ENCODE data around the gene PGP. TPM values are rescaled to one million over a fixed set of nuclear protein-coding genes. Genes with fewer than 3 reads are reported as not detected.

The PGP gene
- total RNA-seq, 1 donor from 2014 or later: 19.3 TPM

- DNase-seq (ENCODE audit: low read depth, low spot score): no peak
These were observed 23.0 kb upstream of the PGP start for GRCh38 chr16:2237493-2238149.

GRCh38 chr16:2237102-2237482 is 22.5 kb upstream of the PGP start:
- DNase-seq (ENCODE audit: low read depth, low spot score): no peak

GRCh38 chr16:2236337-2237101 is 21.9 kb upstream of the PGP start, which contains the start of gene DNASE1L2:
Gene DNASE1L2 (plus strand): TSS chr16:2236444. CDS start chr16:2236817, 373 bp downstream.
- no peak for DNase-seq (ENCODE audit: low read depth, low spot score)

GRCh38 chr16:2235695-2236336 is 21.2 kb upstream of the PGP start:
- no peak for DNase-seq (ENCODE audit: low read depth, low spot score)

GRCh38 chr16:2235234-2235651 is 20.6 kb upstream of the PGP start:
- no peak for DNase-seq (ENCODE audit: low read depth, low spot score)

GRCh38 chr16:2234813-2235170 is 20.2 kb upstream of the PGP start:
- DNase-seq (ENCODE audit: low read depth, low spot score): no peak

GRCh38 chr16:2233872-2234812 is 19.5 kb upstream of the PGP start:
- no peak for DNase-seq (ENCODE audit: low read depth, low spot score)

GRCh38 chr16:2233046-2233775 is 18.6 kb upstream of the PGP start:
- DNase-seq (ENCODE audit: low read depth, low spot score): no peak

GRCh38 chr16:2232094-2232990 is 17.7 kb upstream of the PGP start:
- no peak for DNase-seq (ENCODE audit: low read depth, low spot score)

GRCh38 chr16:2231016-2231931 is 16.6 kb upstream of the PGP start:
- no peak for DNase-seq (ENCODE audit: low read depth, low spot score)

- no peak for DNase-seq (ENCODE audit: low read depth, low spot score)
These were observed 15.7 kb upstream of the PGP start for GRCh38 chr16:2230376-2230775.

GRCh38 chr16:2229632-2230250 is 15.1 kb upstream of the PGP start:
- no peak for DNase-seq (ENCODE audit: low read depth, low spot score)

GRCh38 chr16:2229091-2229490 is 14.5 kb upstream of the PGP start:
- DNase-seq (ENCODE audit: low read depth, low spot score): no peak

- no peak for DNase-seq (ENCODE audit: low read depth, low spot score)
These were observed 13.7 kb upstream of the PGP start for GRCh38 chr16:2228161-2228824.

- no peak for DNase-seq (ENCODE audit: low read depth, low spot score)
These were observed 12.3 kb upstream of the PGP start for GRCh38 chr16:2226918-2227317.

- no peak for DNase-seq (ENCODE audit: low read depth, low spot score)
These were observed 11.7 kb upstream of the PGP start for GRCh38 chr16:2226245-2226793.

GRCh38 chr16:2223942-2224486 is 9.4 kb upstream of the PGP start:
- DNase-seq (ENCODE audit: low read depth, low spot score): no peak

Measured in pulmonary artery endothelial cell (primary cell).